ENCODE results near the gene SLC25A51. TPM values are rescaled to one million over a fixed set of nuclear protein-coding genes. Genes with fewer than 3 reads are reported as not detected.

Gene SLC25A51
- total RNA-seq, 1 donor from 2014 or later = 26.0 TPM

DNA sequence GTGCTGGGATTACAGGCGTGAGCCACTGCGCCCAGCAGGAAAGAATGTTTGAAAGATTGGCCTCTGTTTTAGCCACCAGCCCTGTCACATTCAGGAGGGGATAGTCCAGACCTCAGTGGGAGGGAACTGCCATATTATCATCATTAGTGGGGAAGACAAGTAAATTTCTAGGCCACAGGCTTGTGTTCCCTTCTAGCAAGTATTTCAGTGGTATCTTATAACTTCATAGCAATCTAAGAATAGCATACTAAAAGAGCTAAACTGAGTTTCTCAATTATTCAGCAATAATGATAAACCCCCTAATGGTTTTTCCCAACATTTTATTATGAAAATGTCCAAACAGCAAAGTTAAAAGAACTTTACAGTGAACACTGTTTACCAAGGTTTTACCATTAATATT lies 30.0 kb downstream of the SLC25A51 start:
- DNase-seq (ENCODE audit: low spot score in 2 of 2, unreplicated experiment in 2 of 2) = no peak
- no peak overlapping the region for H3K27ac Mint-ChIP-seq
- TF ChIP-seq, protein P1, sequence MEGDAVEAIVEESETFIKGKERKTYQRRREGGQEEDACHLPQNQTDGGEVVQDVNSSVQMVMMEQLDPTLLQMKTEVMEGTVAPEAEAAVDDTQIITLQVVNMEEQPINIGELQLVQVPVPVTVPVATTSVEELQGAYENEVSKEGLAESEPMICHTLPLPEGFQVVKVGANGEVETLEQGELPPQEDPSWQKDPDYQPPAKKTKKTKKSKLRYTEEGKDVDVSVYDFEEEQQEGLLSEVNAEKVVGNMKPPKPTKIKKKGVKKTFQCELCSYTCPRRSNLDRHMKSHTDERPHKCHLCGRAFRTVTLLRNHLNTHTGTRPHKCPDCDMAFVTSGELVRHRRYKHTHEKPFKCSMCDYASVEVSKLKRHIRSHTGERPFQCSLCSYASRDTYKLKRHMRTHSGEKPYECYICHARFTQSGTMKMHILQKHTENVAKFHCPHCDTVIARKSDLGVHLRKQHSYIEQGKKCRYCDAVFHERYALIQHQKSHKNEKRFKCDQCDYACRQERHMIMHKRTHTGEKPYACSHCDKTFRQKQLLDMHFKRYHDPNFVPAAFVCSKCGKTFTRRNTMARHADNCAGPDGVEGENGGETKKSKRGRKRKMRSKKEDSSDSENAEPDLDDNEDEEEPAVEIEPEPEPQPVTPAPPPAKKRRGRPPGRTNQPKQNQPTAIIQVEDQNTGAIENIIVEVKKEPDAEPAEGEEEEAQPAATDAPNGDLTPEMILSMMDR (IDR thresholded peaks at IDR 0.05; ENCODE audit: unreplicated experiment) = no peak
- H3K36me3 Mint-ChIP-seq = peaks cover 15% of the 10 kb centered on the region
- peaks cover 5% of the 10 kb centered on the region for H3K9me3 Mint-ChIP-seq
- H3K4me1 Mint-ChIP-seq = no peaks in the 10 kb centered on the region
- H3K4me3 Mint-ChIP-seq = no peak overlapping the region
- no peaks in the 10 kb centered on the region for H3K27me3 Mint-ChIP-seq (ENCODE audit: low read depth)

DNA sequence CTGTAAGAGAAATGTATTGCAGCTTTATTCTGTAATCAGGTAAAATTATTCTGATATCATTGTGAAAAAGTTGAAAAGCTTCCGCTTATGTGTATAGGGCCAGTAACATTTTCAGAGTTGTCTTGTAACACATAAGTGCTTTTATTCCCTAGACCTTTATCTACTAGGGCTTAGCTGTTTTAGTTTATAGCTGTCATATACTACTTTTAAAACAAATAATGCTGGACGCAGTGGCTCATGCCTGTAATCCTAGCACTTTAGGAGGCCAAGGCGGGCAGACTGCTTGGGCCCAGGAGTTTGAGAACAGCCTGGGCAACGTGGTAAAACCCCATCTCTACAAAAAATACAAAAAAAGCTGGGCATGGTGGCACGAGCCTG lies 33.1 kb downstream of the SLC25A51 start:
- peaks cover 11% of the 10 kb centered on the region for H3K36me3 Mint-ChIP-seq
- H3K27me3 Mint-ChIP-seq (ENCODE audit: low read depth) = no peaks in the 10 kb centered on the region
- no peak overlapping the region for H3K27ac Mint-ChIP-seq
- H3K4me3 Mint-ChIP-seq = no peak overlapping the region
- TF ChIP-seq, protein P1 (IDR thresholded peaks at IDR 0.05; ENCODE audit: unreplicated experiment) = no peak
- H3K4me1 Mint-ChIP-seq = no peaks in the 10 kb centered on the region
- no peak for DNase-seq (ENCODE audit: low spot score in 2 of 2, unreplicated experiment in 2 of 2)
- peaks cover 3% of the 10 kb centered on the region for H3K9me3 Mint-ChIP-seq

DNA sequence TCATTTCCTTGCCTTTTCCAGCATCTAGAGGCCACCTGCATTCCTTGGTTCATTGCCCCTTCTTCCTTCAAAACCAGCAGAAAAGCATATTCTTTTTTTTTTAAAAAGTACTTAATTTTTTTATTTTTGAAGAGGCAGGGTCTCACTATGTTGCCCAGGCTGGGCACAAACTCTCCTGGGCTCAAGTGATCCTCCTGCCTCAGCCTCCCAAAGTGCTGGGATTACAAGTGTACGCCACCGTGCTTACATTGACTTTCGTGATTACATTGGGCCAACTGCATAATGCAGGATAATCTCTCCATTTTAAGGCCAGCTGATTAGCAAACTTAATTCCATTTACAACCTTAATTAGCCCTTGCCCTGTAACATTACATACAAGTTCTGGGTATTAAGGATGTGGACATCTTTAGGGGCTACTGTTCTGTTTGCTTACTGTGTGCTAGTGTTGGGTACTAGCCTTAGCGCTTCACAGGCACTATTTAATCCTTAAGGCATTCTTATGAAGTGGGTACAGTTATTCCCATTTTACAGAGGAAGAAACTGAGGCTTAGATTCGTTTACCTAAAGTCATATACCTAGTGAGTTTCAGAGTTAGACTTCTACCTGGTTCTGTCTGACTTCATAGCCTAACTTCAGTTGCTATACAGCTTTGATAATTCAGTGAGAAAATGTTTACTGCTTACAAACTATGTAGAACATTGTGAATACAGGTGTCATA lies 33.7 kb downstream of the SLC25A51 start:
- H3K36me3 Mint-ChIP-seq = peaks cover 7% of the 10 kb centered on the region
- peaks cover 3% of the 10 kb centered on the region for H3K9me3 Mint-ChIP-seq
- DNase-seq (ENCODE audit: low spot score in 2 of 2, unreplicated experiment in 2 of 2) = no peak
- no peaks in the 10 kb centered on the region for H3K4me1 Mint-ChIP-seq
- TF ChIP-seq, protein P1 (IDR thresholded peaks at IDR 0.05; ENCODE audit: unreplicated experiment) = no peak
- no peaks in the 10 kb centered on the region for H3K27me3 Mint-ChIP-seq (ENCODE audit: low read depth)
- H3K27ac Mint-ChIP-seq = no peak overlapping the region
- H3K4me3 Mint-ChIP-seq = no peak overlapping the region

DNA sequence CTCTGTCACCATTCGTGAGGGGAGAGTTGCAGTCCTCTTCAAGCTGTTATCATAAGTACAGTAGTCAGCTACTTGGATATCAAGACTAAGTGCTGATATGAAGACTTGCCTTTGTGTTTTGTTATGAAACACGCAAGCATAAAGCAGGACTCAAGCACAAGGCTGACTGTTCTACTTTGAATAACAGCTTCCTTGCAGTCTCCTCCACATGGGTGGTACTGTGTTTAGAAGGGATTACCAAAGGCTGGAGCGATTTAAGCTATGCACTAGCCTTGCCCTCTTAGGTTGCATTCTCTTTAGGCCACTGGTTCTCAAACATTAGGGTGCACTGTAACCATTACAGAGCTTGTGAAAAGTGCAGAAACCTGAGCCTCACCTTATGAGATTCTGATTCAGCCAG lies 41.4 kb downstream of the SLC25A51 start:
- Mint-ChIP-seq H3K9me3 (peaks cover 3% of the 10 kb centered on the region), H3K27ac (no peak overlapping the region), H3K36me3 (peaks cover 23% of the 10 kb centered on the region), H3K27me3 (ENCODE audit: low read depth) (no peaks in the 10 kb centered on the region), H3K4me1 (no peaks in the 10 kb centered on the region), H3K4me3 (no peak overlapping the region)
- no peak for DNase-seq (ENCODE audit: low spot score in 2 of 2, unreplicated experiment in 2 of 2)
- TF ChIP-seq, protein P1 (IDR thresholded peaks at IDR 0.05; ENCODE audit: unreplicated experiment) = no peak

DNA sequence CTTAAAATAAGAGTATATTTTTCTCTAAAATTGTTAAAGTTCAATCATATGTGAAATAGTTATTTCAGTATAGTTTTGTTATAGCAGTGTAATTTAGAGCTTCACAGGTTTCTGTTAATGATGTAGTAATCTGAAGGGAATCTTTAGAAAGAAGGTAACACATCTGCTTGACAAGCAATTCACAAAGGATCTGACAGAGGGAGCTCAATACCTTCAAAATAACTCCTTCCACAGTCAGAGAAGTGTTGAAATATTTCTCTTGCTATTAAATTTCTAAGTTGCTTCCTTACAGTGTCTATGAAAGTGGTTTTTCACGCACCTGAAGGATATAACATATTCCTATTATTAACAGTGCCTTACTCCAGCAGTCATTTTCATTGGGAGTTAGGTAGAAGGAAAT lies 44.9 kb downstream of the SLC25A51 start:
- no peaks in the 10 kb centered on the region for H3K27me3 Mint-ChIP-seq (ENCODE audit: low read depth)
- H3K4me3 Mint-ChIP-seq = no peak overlapping the region

More for the DNA sequence above, 44.9 kb downstream of the SLC25A51 start:
- TF ChIP-seq, protein P1 (IDR thresholded peaks at IDR 0.05; ENCODE audit: unreplicated experiment) = no peak
- no peak for DNase-seq (ENCODE audit: low spot score in 2 of 2, unreplicated experiment in 2 of 2)
- Mint-ChIP-seq H3K4me1 (no peaks in the 10 kb centered on the region), H3K9me3 (no peaks in the 10 kb centered on the region), H3K27ac (no peak overlapping the region), H3K36me3 (peaks cover 29% of the 10 kb centered on the region)
